ENCODE data around the gene P4HB. TPM values are rescaled to one million over a fixed set of nuclear protein-coding genes. Genes with fewer than 3 reads are reported as not detected.

The P4HB gene
- total and polyA plus RNA-seq, 10 of the 15 experiments (the other 5 are each of a cell fraction or from before 2014, with no cell fraction given), result 4.7 to 549 (median 361) TPM

- TF ChIP-seq BCL11A (IDR thresholded peaks at IDR 0.05; ENCODE audit: low read depth, low read length) (peak; percentile 28; the same call in 1 of the 2 replicates), CBX3 (IDR thresholded peaks at IDR 0.05; ENCODE audit: borderline replicate concordance, low read depth) (no peak), EED (IDR thresholded peaks at IDR 0.05; ENCODE audit: low read depth) (no peak), RBBP5 (conservative IDR thresholded peaks at IDR 0.05) (no peak), EGR1 (IDR thresholded peaks at IDR 0.05; ENCODE audit: borderline replicate concordance in 1 of 2, low read depth in 2 of 2, low read length in 2 of 2) (no peak), USF2 (IDR thresholded peaks at IDR 0.05; ENCODE audit: borderline replicate concordance, low read depth, low read length) (no peak), RB1 (IDR thresholded peaks at IDR 0.05; ENCODE audit: borderline replicate concordance) (no peak), RELA (IDR thresholded peaks at IDR 0.05; ENCODE audit: borderline replicate concordance, partially characterized antibody) (no peak), SMARCA5 (IDR thresholded peaks at IDR 0.05) (no peak), SKIL (IDR thresholded peaks at IDR 0.05; ENCODE audit: low read depth, poor library complexity, severe bottlenecking) (no peak), GABPA (IDR thresholded peaks at IDR 0.05; ENCODE audit: low read depth) (no peak), HDAC2 (IDR thresholded peaks at IDR 0.05) (no peak), CHD1 (IDR thresholded peaks at IDR 0.05; ENCODE audit: low read depth, low read length) (no peak), PBX3 (IDR thresholded peaks at IDR 0.05; ENCODE audit: insufficient replicate concordance, low read depth, low read length) (peak; percentile 42), TARDBP (IDR thresholded peaks at IDR 0.05; ENCODE audit: borderline replicate concordance) (peak; percentile 30; the same call in 1 of the 2 replicates), PAX5 (IDR thresholded peaks at IDR 0.05; ENCODE audit: borderline replicate concordance, low read depth, low read length) (no peak; the same call in 1 of the 2 replicates), KLF5 (IDR thresholded peaks at IDR 0.05; ENCODE audit: partially characterized antibody) (no peak), RAD21 (IDR thresholded peaks at IDR 0.05; ENCODE audit: insufficient read depth, low read depth, low read length) (no peak), ZBTB40 (IDR thresholded peaks at IDR 0.05; ENCODE audit: borderline replicate concordance) (no peak)
These were observed 6.3 kb upstream of the P4HB start (continued) for GRCh38 chr17:81866440-81867169.
